ENCODE results near the gene CLIP2. TPM values are rescaled to one million over a fixed set of nuclear protein-coding genes. Genes with fewer than 3 reads are reported as not detected.

The CLIP2 gene
- total and polyA plus RNA-seq, 2 of the 4 experiments (the other 2 are of a cell fraction), result 18.1 to 20.7 TPM

GRCh38 chr7:74256491-74257408 lies 32.5 kb upstream of the CLIP2 start:
- peak overlapping the region; percentile 50 for H2BK5ac ChIP-seq (ENCODE audit: low read depth, low read length, poor library complexity, severe bottlenecking)
- DNase-seq, result peak; percentile 59
- no peaks in the 10 kb centered on the region for H4K20me1 ChIP-seq (ENCODE audit: insufficient read depth, low read length)
- peak overlapping the region; percentile 38 for H3K4ac ChIP-seq (ENCODE audit: low read depth, low read length)
- in situ Hi-C loops (cut with MboI; ENCODE audit: low sequenced_read_pairs) (no loop called here), intact Hi-C loops (cut with micrococcal nuclease) (no loop called here), dilution Hi-C loops (cut with HindIII; ENCODE audit: low sequenced_read_pairs, unreplicated experiment) (no loop called here)
- peak overlapping the region; percentile 37; the same call in 1 of the 2 replicates for H3K9ac ChIP-seq (ENCODE audit: low read depth, low read length)
- peak overlapping the region; percentile 94; the same call in 1 of the 3 replicates for H2BK15ac ChIP-seq (ENCODE audit: low read depth, low read length)
- H2AFZ ChIP-seq (replicated peaks; ENCODE audit: low read length, poor library complexity), result peak overlapping the region; percentile 47
- H2AK5ac ChIP-seq (ENCODE audit: low read depth, low read length), result peak overlapping the region; percentile 74
- H3K36me3 ChIP-seq (ENCODE audit: control insufficient read depth, insufficient read depth, low read length), result no peaks in the 10 kb centered on the region
- H3K4me3 ChIP-seq (ENCODE audit: insufficient read depth, low read depth, low read length), result no peak overlapping the region
- H2BK120ac ChIP-seq (ENCODE audit: low read depth, low read length), result peak overlapping the region; percentile 79; the same call in 1 of the 2 replicates
- peak overlapping the region; percentile 35 to 77; a peak in 2 of 4 replicates for H4K8ac ChIP-seq (ENCODE audit: low read depth in 2 of 2, low read length in 2 of 2)
- WGBS, 2 experiments (ENCODE audit: extremely low coverage in 2 of 2, insufficient read length in 1 of 2), result 20% methylated on average over 1 of the region's 12 CpGs; no CpG with 5 or more reads in 1 of the 2 experiments
- no peak for TF ChIP-seq MAFK (IDR thresholded peaks at IDR 0.05; ENCODE audit: low read depth, low read length)
- no peak for TF ChIP-seq CTCF (conservative IDR thresholded peaks at IDR 0.05; ENCODE audit: low read depth, low read length)
- no peak for TF ChIP-seq MAZ (IDR thresholded peaks at IDR 0.05; ENCODE audit: borderline replicate concordance, low read depth, low read length)
- no peak for TF ChIP-seq RAD21 (IDR thresholded peaks at IDR 0.05; ENCODE audit: low read length)
- TF ChIP-seq RCOR1 (IDR thresholded peaks at IDR 0.05; ENCODE audit: insufficient replicate concordance, low read length), result no peak
- TF ChIP-seq CHD1 (IDR thresholded peaks at IDR 0.05; ENCODE audit: low read depth, low read length), result no peak
- TF ChIP-seq, protein P1, sequence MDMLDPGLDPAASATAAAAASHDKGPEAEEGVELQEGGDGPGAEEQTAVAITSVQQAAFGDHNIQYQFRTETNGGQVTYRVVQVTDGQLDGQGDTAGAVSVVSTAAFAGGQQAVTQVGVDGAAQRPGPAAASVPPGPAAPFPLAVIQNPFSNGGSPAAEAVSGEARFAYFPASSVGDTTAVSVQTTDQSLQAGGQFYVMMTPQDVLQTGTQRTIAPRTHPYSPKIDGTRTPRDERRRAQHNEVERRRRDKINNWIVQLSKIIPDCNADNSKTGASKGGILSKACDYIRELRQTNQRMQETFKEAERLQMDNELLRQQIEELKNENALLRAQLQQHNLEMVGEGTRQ (IDR thresholded peaks at IDR 0.05; ENCODE audit: low read depth, low read length), result no peak
- TF ChIP-seq MXI1 (IDR thresholded peaks at IDR 0.05; ENCODE audit: borderline replicate concordance, low read depth, low read length), result no peak
- TF ChIP-seq RFX5 (IDR thresholded peaks at IDR 0.05; ENCODE audit: low read depth, low read length), result no peak
- no peak for TF ChIP-seq NFE2L2 (IDR thresholded peaks at IDR 0.05; ENCODE audit: low read depth, low read length)
- no peak for TF ChIP-seq FOS (IDR thresholded peaks at IDR 0.05; ENCODE audit: low read depth, low read length)
- no peak for TF ChIP-seq BHLHE40 (IDR thresholded peaks at IDR 0.05; ENCODE audit: low read depth, low read length)
- no peak for TF ChIP-seq SMC3 (IDR thresholded peaks at IDR 0.05; ENCODE audit: low read depth, low read length)
- no TSS peak for BruUV-seq (replicated peaks)
- CTCF ChIA-PET, result no interaction called here
- no peaks in the 10 kb centered on the region for H3K9me3 ChIP-seq (ENCODE audit: control insufficient read depth, insufficient read depth, low read length)
- H3K4me1 ChIP-seq (ENCODE audit: control insufficient read depth, insufficient read depth, low read length), result peaks cover 10% of the 10 kb centered on the region
- peaks cover 9% of the 10 kb centered on the region for H3K9me1 ChIP-seq (ENCODE audit: insufficient read depth, low read length)
- peak overlapping the region; percentile 38 for H3K14ac ChIP-seq (replicated peaks; ENCODE audit: low read depth, low read length)
- peak overlapping the region; percentile 38; the same call in 1 of the 2 replicates for H4K5ac ChIP-seq (ENCODE audit: low read depth, low read length)
- H3K27ac ChIP-seq (ENCODE audit: insufficient read depth, low read length), result peak overlapping the region; percentile 62; the same call in 1 of the 2 replicates
- peak overlapping the region; percentile 22 for H2AK9ac ChIP-seq (replicated peaks; ENCODE audit: low read depth, low read length, poor library complexity)
- H3K27me3 ChIP-seq (ENCODE audit: control insufficient read depth, insufficient read depth, low read length), result no peaks in the 10 kb centered on the region
- ATAC-seq (ENCODE audit: low read depth), result peak; percentile 6; the same call in 1 of the 2 replicates
- no peak overlapping the region for H3K56ac ChIP-seq (ENCODE audit: extremely low read depth, insufficient read depth, low read length)
- H2BK20ac ChIP-seq (ENCODE audit: low read depth, low read length), result peak overlapping the region; percentile 17; the same call in 1 of the 2 replicates
- no peak overlapping the region; the same call in 1 of the 2 replicates for H3K4me2 ChIP-seq (ENCODE audit: low read depth, low read length)
- peak overlapping the region; percentile 14; the same call in 1 of the 2 replicates for H4K91ac ChIP-seq (ENCODE audit: insufficient read depth, low read depth, low read length)
- peak overlapping the region; percentile 69 for H3K23ac ChIP-seq (ENCODE audit: low read depth, low read length)
- peaks cover 21 to 29% of the 10 kb centered on the region in 2 experiments for H3K79me1 ChIP-seq (ENCODE audit: low read depth in 1 of 2, low read length in 2 of 2)
- H3K18ac ChIP-seq (ENCODE audit: low read depth, low read length), result peak overlapping the region; percentile 38
- POLR2A ChIA-PET (ENCODE audit: unreplicated experiment), result interaction anchor here (0.6 kb wide), 1 partner anchor 325 kb away, joined by 3 read pairs; no protein-coding TSS in a partner anchor
